Keratinocyte (primary cell): Measurements from ENCODE around the gene PLS1.

Source experiments
- CTCF ChIP-seq, 3 experiments: IDR thresholded peaks in 1 of 3; conservative IDR thresholded peaks in 1 of 3; optimal IDR thresholded peaks in 1 of 3; 2 replicates in 2 of 3; 3 replicates in 1 of 3; pipeline versions ENCODE3 to v1.5.1; 2011; ENCODE audit warnings: low read length in 3 of 3, mild to moderate bottlenecking in 3 of 3, moderate library complexity in 2 of 3, control low read depth in 1 of 3, inconsistent platforms in 1 of 3; ENCODE audit not compliant: insufficient read depth in 2 of 3; ENCODE audit errors: extremely low read depth in 1 of 3
- EZH2 ChIP-seq: IDR thresholded peaks from one replicate; pipeline ENCODE4 v1.6.1; 2012; ENCODE audit warnings: inconsistent platforms, mild to moderate bottlenecking, low read length, moderate library complexity

- TF ChIP-seq CTCF (optimal IDR thresholded peaks at IDR 0.05 in 1 of 3, IDR thresholded peaks at IDR 0.05 in 1 of 3, conservative IDR thresholded peaks at IDR 0.05 in 1 of 3; ENCODE audit: extremely low read depth in 1 of 3, insufficient read depth in 2 of 3, low read length in 3 of 3) (no peak), EZH2 (no peak)
Observed at GRCh38 chr3:142641504-142641903, 45.3 kb downstream of the PLS1 start.
